SIG-M5 treated with dmso at 0.1 percent for 504 hours (cell line): ENCODE results near the gene C19orf33.

ENCODE experiments used
- DNase-seq: peaks from one replicate; lab custom pipeline; 2025; ENCODE audit not compliant: unreplicated experiment; lab: John Stamatoyannopoulos, UW

Gene C19orf33

DNA sequence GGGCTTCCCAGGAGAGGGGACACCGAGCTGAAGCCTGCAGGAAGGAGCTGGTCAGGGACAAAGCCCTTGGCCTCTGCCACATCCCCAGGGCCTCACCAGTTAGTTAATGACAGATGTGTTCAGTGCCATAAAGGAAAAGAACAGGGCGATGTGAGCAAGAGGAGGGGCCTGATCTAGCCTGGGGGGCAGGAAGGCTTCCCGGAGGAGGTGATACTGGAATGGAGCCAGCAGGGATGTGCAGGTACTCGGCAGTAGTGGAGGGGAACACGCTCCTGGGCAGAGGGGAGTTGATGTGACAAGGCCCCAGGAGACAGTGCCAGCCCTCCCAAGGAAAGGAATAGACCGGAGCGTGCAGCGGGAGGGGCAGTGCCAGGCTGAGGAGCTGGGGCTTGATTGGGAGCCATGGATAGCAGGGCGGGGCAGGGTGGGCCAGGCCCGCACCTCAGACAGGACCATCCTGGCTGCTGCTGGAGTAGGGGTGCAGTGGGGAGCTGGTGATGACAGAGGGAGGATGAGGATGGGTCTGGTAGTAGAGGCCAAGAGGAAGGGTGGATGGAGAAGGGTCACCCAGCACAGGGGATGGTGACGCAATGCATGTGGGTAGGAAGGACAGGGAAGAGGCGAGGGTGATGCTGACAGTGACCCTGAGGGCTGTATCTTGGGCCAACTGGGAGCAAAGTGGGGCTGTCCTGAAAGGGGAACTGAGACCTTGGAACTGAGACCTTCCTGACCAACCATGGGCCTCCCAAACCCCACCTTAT, 4.1 kb downstream of the C19orf33 start:
- no peak for DNase-seq

DNA sequence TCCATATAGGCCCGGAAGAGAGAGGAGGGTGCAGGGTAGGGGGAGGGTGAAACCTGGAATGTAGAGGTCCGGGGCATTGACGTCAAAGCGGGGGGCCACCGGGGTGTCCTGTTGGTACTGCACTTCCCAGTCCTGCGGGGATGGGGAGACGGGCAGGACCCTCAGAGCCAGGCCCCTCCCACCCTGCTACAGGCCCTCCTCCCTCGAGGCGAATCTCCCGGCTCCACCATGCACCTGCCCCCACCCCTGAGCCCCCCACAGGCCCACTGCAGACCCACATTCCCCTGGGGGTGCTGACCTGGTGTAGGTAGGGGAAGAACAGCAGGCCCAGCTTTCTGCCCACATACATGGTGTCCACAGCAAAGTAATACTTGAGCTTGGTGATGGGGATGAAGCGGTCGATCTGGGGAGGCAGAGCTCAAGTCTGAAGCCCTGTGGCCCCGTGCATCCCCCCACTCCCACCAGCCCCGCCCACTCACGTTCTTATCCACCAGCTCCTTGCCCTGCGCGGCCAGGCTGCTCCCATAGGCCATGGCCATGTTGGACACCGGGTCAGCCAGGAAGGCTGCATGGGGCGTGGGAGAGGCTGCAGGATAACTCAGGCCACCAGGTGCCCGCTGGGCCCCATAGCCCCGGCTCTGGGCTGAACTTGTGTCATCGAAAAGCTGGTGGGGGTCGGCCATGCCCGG, 5.0 kb downstream of the C19orf33 start:
- no peak for DNase-seq

DNA sequence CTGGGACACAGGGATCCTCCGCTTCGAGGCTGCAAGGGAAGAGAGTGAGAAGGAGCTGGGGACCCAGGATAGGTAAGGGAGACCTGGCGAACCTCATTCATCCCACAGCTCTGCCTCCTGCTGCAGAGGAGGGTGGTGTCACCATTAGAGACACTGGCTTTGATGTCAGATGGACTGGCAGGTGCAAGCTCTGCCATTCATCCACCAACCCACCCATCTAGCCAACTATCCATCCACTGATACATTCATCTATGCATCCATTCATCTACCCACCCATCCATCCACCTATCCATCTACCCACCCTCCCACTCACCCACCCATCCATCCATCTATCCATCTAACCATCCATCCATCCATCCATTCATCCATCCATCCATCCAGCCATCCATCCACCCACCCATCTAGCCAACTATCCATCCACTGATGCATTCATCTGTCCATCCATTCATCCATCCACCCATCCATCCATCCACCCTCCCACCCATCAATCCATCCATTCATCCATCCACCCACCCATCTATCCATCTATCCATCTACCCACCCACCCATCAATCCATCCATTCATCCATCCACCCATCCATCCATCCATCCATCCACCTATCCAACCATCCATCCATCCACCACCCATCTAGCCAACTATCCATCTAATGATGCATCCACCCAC, 5.7 kb downstream of the C19orf33 start:
- DNase-seq = no peak

DNA sequence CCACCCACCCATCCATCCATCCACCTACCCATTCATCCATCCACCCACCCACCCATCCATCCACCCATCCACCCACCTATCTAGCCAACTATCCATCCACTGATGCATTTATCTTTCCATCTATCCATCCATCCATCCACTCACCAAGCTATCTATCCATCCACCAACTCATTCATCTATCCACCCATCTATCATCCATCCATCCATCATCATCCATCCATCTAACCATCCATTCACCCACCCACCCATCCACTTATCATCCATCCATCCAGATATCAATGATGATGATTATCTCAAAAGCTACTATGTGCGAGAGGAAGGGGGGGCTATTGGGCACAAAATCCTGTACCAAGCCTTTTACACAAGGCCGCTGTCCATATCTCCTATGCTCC, 6.2 kb downstream of the C19orf33 start:
- DNase-seq = no peak

DNA sequence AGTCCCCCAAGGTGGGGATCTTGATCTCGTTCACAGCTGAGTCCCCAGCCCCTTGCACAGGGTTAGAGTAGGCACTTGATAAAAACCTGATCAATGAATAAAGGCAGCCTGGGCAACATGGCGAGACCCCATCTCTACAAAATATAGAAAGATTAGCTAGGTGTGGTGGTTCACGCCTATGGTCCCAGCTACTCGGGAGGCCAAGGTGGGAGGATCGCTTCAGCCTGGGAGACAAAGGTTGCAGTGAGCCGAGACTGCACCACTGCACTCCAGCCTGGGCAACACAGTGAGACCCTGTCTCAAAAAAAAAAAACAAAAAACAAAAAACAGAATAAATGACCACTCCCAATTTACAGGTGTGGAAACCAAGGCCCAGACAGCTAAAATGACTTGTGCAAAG, 6.9 kb downstream of the C19orf33 start:
- DNase-seq = no peak

DNA sequence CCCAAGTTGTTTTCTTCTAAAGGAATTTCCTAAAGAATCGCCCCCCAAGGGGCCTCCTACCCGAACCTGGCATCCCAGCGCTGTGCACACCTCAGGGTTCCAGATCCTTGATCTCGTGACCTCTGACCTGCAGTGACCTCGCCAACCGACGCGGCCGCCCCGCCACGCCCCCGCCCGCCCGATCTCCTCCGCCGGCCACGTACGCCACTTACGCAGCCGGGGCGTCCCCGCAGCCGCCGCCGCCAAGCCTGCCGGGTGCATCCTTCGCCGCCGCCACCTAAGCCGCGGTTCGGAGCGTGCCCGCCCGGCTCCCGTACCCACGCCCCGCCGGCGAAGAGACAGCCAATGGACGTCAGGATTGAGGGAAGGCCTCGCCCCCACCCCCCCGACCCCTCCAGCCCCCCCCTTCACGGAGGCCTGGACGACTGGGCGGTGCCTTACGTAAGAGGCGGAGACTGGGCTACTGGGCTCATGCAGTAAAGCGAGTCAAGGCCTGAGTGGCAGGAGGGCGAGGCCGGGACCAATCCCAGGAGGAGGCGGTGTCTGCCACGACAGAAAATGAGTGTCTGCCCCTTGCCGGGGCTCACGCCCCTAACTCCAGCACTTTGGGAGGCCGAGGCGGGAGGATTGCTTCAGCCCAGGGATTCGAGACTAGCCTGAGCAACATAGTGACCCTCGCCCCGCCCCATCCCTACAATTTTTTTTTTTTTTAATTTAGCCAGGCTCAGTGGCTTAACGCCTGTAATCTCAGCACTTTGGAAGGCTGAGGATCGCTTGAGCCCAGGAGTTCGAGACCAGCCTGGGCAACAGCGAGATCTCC, 11.8 kb downstream of the C19orf33 start, which contains the start of gene YIF1B:
Gene YIF1B (minus strand): TSS at position 291 of the 820 bp plus-strand sequence. CDS start 30 bp downstream, at position 261.
- DNase-seq = peak; percentile 98

DNA sequence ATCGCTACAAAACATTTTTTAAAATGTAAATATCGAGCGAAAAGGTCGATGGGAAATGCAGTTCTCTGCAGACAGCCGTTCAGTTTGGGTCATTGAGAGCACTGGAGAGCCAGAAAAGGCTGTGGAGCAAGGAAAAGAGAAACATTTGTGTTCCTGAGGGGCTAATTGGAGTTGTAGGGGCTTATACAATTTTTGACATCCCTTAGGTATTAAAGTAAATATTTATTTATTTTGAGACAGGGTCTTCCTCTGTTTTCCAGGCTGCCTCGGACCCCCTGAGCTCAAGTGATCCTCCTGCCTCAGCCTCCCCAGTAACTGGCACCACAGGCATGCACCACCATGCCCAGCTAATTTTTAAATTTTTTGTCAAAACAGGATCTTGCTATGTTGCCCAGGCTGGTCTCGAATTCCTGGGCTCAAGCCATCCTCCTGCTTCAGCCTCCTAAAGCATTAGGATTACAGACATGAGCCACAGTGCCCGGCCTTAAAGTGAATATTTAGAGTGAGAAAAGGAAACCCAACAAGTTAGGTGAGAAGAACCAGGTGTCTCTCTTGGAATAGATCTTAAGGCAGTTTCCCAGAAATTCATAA, 12.5 kb downstream of the C19orf33 start:
- DNase-seq = no peak

DNA sequence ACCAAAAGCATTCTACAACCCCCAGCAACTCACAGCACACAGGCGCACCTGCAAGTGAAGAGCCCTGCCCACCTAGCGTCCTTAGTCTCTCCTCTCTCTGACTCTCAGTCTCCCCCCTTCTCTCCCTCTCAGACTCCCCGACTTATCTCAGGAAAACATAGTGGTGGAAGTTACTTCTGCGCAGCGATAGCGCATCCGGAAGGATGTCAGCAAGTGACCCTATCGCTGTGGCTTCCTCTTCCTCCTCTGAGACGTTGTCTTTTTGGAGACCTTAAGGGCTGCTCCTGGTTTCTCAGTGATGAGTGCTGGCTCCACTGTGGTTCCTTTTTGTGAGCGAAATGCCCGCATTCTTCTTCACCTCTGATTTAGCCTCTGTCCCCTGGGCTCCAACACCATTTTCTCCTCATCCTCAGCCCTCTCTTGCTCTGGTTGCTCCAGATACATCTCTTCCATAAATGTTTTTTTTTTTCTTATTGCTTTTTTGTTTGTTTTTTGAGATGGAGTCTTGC, 13.1 kb downstream of the C19orf33 start:
- peak; percentile 34 for DNase-seq

DNA sequence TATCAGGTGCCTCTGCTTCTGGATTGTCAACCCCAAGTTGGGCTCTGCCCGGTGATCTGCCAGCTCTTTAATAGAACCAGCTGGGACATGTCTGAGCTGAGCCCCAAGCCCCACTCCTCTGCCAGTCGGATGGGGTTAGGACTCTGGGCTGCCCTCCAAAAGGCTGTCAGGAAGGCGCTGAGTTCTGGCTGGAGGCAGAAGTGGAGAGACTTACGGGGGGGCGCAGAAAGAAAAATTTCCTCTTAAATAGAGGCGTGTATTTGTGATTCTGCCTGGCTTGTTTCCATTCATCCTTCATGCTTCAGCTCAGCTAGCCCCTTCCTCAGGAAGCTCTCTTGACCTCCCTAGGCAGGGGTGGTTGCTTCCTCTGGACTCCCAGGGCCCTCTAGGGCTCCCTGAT, 14.6 kb downstream of the C19orf33 start:
- DNase-seq = no peak

DNA sequence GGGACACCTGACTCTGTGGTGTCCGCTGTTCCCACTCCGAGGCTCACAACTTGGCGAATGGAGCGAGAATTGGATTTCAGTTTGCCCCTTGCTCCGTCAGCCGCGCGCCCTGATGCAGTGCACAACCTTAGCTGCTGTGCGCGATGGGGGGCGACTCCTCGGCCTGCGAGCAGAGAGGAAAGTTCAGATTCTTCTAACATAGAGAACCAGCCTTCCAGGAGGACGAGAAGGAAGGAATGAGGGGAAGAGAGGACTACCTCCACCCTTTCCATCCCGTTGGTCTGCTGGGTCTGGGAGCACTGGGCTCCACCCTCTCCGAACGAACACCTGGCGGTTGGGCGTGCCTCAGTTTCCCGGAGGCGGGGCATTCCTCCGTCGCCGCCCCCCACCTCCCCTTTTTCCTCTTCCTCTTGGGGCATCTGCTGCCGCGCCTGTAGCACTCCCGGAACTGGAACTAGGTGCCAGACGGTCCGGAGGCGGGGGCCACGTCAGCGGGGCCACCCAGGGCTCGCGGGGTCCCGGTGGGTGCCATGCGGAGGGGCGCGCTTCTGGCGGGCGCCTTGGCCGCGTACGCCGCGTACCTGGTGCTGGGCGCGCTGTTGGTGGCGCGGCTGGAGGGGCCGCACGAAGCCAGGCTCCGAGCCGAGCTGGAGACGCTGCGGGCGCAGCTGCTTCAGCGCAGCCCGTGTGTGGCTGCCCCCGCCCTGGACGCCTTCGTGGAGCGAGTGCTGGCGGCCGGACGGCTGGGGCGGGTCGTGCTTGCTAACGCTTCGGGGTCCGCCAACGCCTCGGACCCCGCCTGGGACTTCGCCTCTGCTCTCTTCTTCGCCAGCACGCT, 15.6 kb downstream of the C19orf33 start, which contains the start of gene KCNK6:
Gene KCNK6 (plus strand): TSS at position 425 of the 838 bp plus-strand sequence. CDS start 106 bp downstream, at position 531.
- DNase-seq = peak; percentile 17

DNA sequence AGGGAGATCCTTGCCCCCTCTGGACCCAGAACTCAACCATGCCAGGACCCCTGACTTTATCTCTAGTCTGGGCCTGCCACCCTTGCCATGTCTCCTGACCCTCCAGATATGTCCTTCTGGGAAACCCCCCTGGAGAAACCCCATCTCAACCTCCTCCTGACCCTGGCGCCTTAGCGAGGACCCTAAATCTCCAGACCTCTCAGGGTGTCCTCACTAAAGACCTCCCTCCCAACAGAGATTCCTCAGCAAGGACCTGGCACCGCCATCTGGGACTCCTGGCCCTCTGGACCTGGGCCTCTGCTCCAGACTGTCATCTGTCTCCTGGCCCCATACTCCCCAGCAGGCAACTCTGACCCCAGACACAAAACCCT, 16.9 kb downstream of the C19orf33 start:
- no peak for DNase-seq

DNA sequence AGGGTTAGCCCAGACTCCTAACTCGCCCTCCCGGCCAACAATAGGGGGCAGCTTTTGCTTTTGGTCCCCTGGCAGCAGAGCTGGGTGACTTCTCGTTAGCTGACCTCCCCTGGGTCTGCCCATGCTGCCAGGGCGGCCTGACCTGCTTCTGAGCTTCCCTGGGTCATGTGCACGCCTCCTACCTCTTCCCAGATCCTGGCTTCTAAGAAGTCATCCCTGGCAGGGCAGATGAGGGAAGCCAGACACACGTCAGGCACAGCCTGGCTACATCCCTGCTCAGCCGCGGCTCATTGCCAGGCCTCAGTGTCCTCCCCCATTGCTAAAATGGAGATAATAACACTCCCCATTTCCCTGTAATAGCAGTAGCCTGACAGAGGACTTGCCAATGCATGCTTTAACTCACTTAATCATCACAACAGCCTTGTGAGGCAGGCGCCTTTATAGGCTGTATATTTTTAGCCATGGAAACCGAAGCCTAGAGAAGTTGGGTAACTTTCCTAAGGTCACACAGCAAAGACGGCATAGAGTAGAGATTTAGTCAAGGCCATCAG, 17.7 kb downstream of the C19orf33 start:
- DNase-seq = peak; percentile 24

DNA sequence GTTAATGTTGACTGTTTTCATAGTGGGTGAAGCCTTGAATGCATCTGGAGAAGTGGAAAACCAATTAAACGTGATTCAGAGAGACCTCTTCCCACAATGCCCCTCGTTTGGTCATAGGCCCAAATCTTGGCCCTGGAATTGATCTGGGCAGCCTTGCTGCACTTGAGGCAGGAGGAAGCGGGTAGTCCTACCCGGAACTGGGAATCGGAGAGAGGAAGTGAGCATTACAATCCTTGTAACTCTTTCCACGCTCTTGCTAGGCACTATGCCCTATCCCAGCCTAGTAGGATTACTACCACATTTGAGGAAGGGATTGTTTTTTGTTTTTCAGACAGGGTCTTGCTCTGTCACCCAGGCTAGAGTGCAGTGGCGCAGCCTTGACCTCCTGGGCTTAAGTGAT, 19.2 kb downstream of the C19orf33 start:
- DNase-seq = no peak

DNA sequence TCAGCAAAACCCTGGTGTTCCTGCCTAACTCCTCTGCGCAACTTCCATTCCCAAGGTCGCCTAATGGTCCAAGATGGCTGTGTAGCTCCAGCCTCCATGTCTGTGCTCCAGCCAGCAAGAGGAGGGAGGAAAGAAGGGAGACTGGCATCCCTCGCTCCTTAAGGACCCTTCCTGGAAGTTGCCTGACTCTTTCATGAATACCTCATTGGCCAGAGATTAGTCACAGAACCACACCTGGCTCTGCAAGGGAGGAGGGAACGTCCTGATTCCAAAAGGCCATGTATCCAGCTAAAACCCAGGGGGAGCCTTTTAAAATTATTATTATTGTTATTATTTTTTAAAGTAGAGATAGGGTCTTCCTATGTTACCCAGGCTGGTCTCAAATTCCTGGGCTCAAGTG, 20.4 kb downstream of the C19orf33 start:
- DNase-seq = no peak

DNA sequence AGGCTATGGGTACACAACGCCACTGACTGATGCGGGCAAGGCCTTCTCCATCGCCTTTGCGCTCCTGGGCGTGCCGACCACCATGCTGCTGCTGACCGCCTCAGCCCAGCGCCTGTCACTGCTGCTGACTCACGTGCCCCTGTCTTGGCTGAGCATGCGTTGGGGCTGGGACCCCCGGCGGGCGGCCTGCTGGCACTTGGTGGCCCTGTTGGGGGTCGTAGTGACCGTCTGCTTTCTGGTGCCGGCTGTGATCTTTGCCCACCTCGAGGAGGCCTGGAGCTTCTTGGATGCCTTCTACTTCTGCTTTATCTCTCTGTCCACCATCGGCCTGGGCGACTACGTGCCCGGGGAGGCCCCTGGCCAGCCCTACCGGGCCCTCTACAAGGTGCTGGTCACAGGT, 22.5 kb downstream of the C19orf33 start:
- DNase-seq = no peak

DNA sequence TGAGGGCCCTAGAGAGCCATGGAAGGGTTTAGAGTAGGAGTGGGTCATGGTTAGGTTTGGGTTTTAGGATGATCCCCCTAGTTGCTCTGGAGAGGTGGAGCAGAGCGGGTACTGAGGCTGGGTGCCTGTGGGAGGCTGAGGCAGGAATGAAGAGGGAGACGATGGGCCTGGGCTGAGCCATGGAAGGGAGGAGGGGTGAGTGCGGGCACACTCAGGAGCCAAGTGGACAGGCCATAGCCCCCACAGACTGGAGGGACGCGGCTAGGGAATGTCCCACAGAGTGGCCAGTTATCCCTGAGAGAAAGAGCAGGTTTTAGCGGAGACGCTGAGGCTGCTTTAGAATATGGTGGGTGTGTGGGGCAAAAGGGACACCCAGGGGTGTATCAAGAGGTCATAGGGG, 25.6 kb downstream of the C19orf33 start:
- no peak for DNase-seq

DNA sequence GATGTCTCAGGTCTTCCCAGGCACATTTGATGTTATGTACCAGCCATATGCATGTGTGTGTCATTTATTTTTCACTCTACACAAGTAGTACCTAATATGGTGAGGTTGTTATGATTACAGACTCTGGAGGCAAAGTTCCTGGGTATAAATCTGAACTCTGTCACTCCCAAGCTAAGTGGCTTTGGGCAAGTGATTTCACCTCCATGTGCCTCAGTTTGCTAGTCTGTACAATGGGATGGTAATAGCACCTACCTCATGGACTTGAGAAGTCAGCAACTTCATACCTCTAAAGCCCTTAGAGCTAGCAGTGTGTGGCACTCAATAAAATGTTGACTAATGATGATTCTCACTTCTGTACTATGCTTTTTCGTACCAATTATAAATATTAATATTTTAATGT, 27.7 kb downstream of the C19orf33 start:
- no peak for DNase-seq

DNA sequence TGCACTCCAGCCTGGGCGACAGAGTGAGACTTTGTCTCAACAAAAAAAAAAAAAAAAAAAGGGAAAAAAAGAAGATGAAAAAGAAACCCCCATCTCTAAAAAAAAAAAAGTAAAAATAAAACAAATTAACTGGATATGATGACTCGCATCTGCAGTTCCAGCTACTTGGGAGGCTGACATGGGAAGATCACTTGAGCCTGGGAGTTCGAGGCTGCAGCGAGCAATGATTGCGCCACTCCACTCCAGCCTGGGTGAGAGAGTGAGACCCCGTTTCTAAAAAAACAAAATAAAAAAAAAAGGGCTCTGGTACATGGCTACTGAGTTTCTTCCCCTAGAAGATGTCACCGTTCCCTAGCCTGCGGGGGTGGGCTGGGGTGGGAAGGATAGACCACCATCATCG, 29.2 kb downstream of the C19orf33 start:
- DNase-seq = no peak

DNA sequence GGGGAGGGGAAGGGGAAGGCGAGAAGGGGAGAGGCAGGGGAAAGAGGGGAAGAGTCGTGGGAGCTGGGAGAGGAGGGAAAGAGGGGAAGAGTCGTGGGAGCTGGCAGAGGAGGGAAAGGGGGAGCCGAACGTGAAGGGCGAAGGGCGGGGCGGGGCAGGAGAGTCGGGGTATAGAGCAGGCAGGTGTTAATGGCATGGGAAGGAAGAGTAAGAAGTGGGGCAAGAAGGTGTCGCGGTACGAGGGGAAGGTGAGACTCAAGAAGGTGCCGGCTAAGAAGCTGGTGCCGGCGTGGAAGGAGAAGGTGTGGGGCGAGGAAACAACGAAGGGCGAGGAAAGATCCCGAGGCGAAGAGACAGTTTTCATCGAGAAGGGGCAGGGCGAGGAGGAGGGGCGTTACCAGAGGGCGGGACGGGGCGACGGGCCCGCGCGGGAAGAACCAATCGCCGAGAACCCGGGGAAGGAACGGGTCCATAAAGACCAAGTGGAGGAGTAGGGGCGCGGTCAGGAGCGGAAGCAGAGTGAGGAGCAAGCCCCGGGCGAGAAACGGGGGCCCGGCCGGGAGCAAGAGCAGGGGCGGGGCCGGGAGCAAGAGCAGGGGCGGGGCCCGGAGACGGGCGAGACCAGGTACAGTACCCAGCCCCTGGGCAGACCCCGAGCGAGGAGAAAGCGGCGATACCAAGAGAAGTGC, 32.0 kb downstream of the C19orf33 start:
- peak; percentile 97 for DNase-seq
